ENCODE data around the gene EWSR1.
A peak's percentile ranks its signal among the peaks of the same experiment; 100 is the strongest.
"Not testable (repeated sequence)": the region's sequence is repeated elsewhere in the genome, so short reads cannot be mapped to it uniquely, and the experiment has no call there.

EWSR1 gene

GRCh38 chr22:29247891-29248290, 20.2 kb upstream of the EWSR1 start:
- not testable (repeated sequence) for DNase-seq (ENCODE audit: low read depth)

- no peak for DNase-seq (ENCODE audit: low read depth)
Measured at GRCh38 chr22:29251265-29251664, 16.8 kb upstream of the EWSR1 start.

- DNase-seq (ENCODE audit: low read depth): no peak
Measured at GRCh38 chr22:29251981-29252911, 15.8 kb upstream of the EWSR1 start.

- DNase-seq (ENCODE audit: low read depth): no peak
Measured at GRCh38 chr22:29253561-29254285, 14.3 kb upstream of the EWSR1 start.

GRCh38 chr22:29254286-29254660, 13.8 kb upstream of the EWSR1 start:
- no peak for DNase-seq (ENCODE audit: low read depth)

GRCh38 chr22:29255064-29255621, 12.9 kb upstream of the EWSR1 start:
- no peak for DNase-seq (ENCODE audit: low read depth)

- no peak for DNase-seq (ENCODE audit: low read depth)
Measured at GRCh38 chr22:29256606-29257325, 11.3 kb upstream of the EWSR1 start.

GRCh38 chr22:29257751-29258181, 10.3 kb upstream of the EWSR1 start:
- DNase-seq (ENCODE audit: low read depth): no peak

GRCh38 chr22:29258407-29259252, 9.4 kb upstream of the EWSR1 start:
- no peak for DNase-seq (ENCODE audit: low read depth)

- no peak for DNase-seq (ENCODE audit: low read depth)
Measured at GRCh38 chr22:29259253-29259899, 8.7 kb upstream of the EWSR1 start.

GRCh38 chr22:29260031-29260560, 8.0 kb upstream of the EWSR1 start:
- no peak for DNase-seq (ENCODE audit: low read depth)

- no peak for DNase-seq (ENCODE audit: low read depth)
Measured at GRCh38 chr22:29260601-29261315, 7.3 kb upstream of the EWSR1 start.

GRCh38 chr22:29263791-29264276, 4.2 kb upstream of the EWSR1 start:
- no peak for DNase-seq (ENCODE audit: low read depth)

GRCh38 chr22:29265305-29265704, 2.8 kb upstream of the EWSR1 start:
- no peak for DNase-seq (ENCODE audit: low read depth)

- no peak for DNase-seq (ENCODE audit: low read depth)
Measured at GRCh38 chr22:29265929-29266328, 2.1 kb upstream of the EWSR1 start.

GRCh38 chr22:29266564-29267461, 1.3 kb upstream of the EWSR1 start:
- DNase-seq (ENCODE audit: low read depth): no peak

GRCh38 chr22:29267462-29267857, 608 bp upstream of the EWSR1 start:
- DNase-seq (ENCODE audit: low read depth): no peak

- DNase-seq (ENCODE audit: low read depth): peak; percentile 49
Measured at GRCh38 chr22:29268511-29269229, 602 bp downstream of the EWSR1 start.

Data from CMK (cell line).